Endothelial cell of umbilical vein (primary cell): ENCODE results near the gene CXXC4. TPM values are rescaled to one million over a fixed set of nuclear protein-coding genes. Genes with fewer than 3 reads are reported as not detected.

ENCODE experiments used
- BruUV-seq: library from RNA; stranded (reverse); fragments of 400-500 nt; replicated peaks from 2 replicates; lab custom pipeline; 2021; lab: Mats Ljungman, UMichigan
- CTCF ChIA-PET: fragments of 300-600, 350-600 bp; sonication (Branson Sonifier 250); formaldehyde crosslinking; loops from one replicate; lab custom pipeline; 2021; ENCODE audit warnings: antibody characterized with exemption, inconsistent platforms; lab: Charles Lee
- POLR2A ChIA-PET: fragments of 300-600, 350-600 bp; sonication (Branson Sonifier 250); formaldehyde crosslinking; loops from one replicate; lab custom pipeline; 2021; ENCODE audit warnings: antibody characterized with exemption, inconsistent platforms; lab: Charles Lee
- DNase-seq: peaks from one replicate; pipeline ENCODE4 v3.0.0-alpha.2; 2011; ENCODE audit warnings: low read depth, low spot score
- FAIRE-seq: peaks from 2 replicates; lab custom pipeline; 2011; peaks lifted over from hg19 to GRCh38; lab: Jason Lieb, UNC
- H2AFZ ChIP-seq: 2 replicates; pipeline ENCODE4 v1.6.0; 2012; ENCODE audit warnings: low read depth, low read length, control low read depth, inconsistent platforms
- H3K27ac ChIP-seq: 2 replicates; pipeline ENCODE4 v1.5.1; 2011; ENCODE audit warnings: low read depth, mild to moderate bottlenecking, control low read depth, low read length, moderate library complexity; ENCODE audit not compliant: insufficient read depth
- H3K27me3 ChIP-seq, 2 experiments: 2 replicates each; pipeline versions ENCODE4 v1.6.0 to v1.6.1; 2011; ENCODE audit warnings: low read length in 2 of 2, mixed read lengths in 1 of 2; ENCODE audit not compliant: control insufficient read depth in 2 of 2, insufficient read depth in 2 of 2
- H3K36me3 ChIP-seq, 2 experiments: 2 replicates in 1 of 2; 3 replicates in 1 of 2; pipeline ENCODE4 v1.5.1; 2011; ENCODE audit warnings: low read length in 2 of 2, mild to moderate bottlenecking in 1 of 2, moderate library complexity in 1 of 2; ENCODE audit not compliant: control insufficient read depth in 2 of 2, insufficient read depth in 2 of 2; ENCODE audit errors: extremely low read depth in 1 of 2
- H3K4me1 ChIP-seq: 3 replicates; pipeline ENCODE4 v1.5.1; 2011; ENCODE audit warnings: mild to moderate bottlenecking, low read length; ENCODE audit not compliant: control insufficient read depth, insufficient read depth; ENCODE audit errors: extremely low read depth
- H3K4me2 ChIP-seq: 2 replicates; pipeline ENCODE4 v1.6.1; 2011; ENCODE audit warnings: low read length, control low read depth, mixed read lengths; ENCODE audit not compliant: insufficient read depth
- H3K4me3 ChIP-seq, 3 experiments: fragments of 200-600 bp in 1 of 3; sonication (generic), shearing (Covaris generic) in 1 of 3; replicated peaks in 1 of 3; 2 replicates each; pipeline ENCODE4 v1.5.1; 2011 to 2016; ENCODE audit warnings: control low read depth in 3 of 3, low read length in 3 of 3, mild to moderate bottlenecking in 2 of 3, inconsistent platforms in 1 of 3, low read depth in 1 of 3, moderate library complexity in 1 of 3; ENCODE audit not compliant: insufficient read depth in 1 of 3
- H3K79me2 ChIP-seq: 2 replicates; pipeline ENCODE4 v1.6.0; 2012; ENCODE audit warnings: low read length, inconsistent platforms; ENCODE audit not compliant: control insufficient read depth, insufficient read depth
- H3K9ac ChIP-seq: replicated peaks from 2 replicates; pipeline ENCODE3; 2011; ENCODE audit warnings: low read length, control low read depth; ENCODE audit not compliant: insufficient read depth; ENCODE audit errors: extremely low read depth
- H3K9me1 ChIP-seq: replicated peaks from 3 replicates; pipeline ENCODE4 v1.6.0; 2011; ENCODE audit warnings: mild to moderate bottlenecking, low read length; ENCODE audit not compliant: control insufficient read depth, insufficient read depth; ENCODE audit errors: extremely low read depth
- H3K9me3 ChIP-seq: replicated peaks from 2 replicates; pipeline ENCODE4 v1.5.1; 2012; ENCODE audit warnings: low read length, inconsistent platforms; ENCODE audit not compliant: control insufficient read depth, insufficient read depth
- H4K20me1 ChIP-seq: replicated peaks from 2 replicates; pipeline ENCODE3; 2011; ENCODE audit warnings: mild to moderate bottlenecking, low read length; ENCODE audit not compliant: control insufficient read depth, insufficient read depth; ENCODE audit errors: extremely low read depth
- CTCF ChIP-seq, 2 donors: IDR thresholded peaks; 1 replicate in 1 of 2; 2 replicates in 1 of 2; pipeline ENCODE4 v1.5.1; 2011; ENCODE audit warnings: low read length in 2 of 2, mild to moderate bottlenecking in 2 of 2, moderate library complexity in 2 of 2, control low read depth in 1 of 2, inconsistent platforms in 1 of 2, low read depth in 1 of 2; ENCODE audit not compliant: insufficient read depth in 1 of 2; ENCODE audit errors: extremely low read depth in 1 of 2
- EZH2 ChIP-seq: IDR thresholded peaks from 2 replicates; pipeline ENCODE4 v1.6.1; 2012; ENCODE audit warnings: borderline replicate concordance, low read depth, mild to moderate bottlenecking, moderate library complexity, low read length, inconsistent platforms; ENCODE audit not compliant: severe bottlenecking
- FOS ChIP-seq: IDR thresholded peaks from 2 replicates; pipeline ENCODE4 v1.6.1; 2011; ENCODE audit warnings: mild to moderate bottlenecking, low read length, moderate library complexity, borderline replicate concordance; ENCODE audit not compliant: insufficient read depth
- GATA2 ChIP-seq: IDR thresholded peaks from 2 replicates; pipeline ENCODE4 v1.7.0; 2011; ENCODE audit warnings: low read depth, mild to moderate bottlenecking, moderate library complexity, mixed read lengths, low read length; ENCODE audit not compliant: insufficient read length, insufficient read depth
- JUN ChIP-seq: IDR thresholded peaks from 2 replicates; pipeline ENCODE4 v1.6.1; 2011; ENCODE audit warnings: borderline replicate concordance, low read depth; ENCODE audit not compliant: insufficient read length, insufficient read depth
- MAX ChIP-seq: IDR thresholded peaks from 2 replicates; pipeline ENCODE4 v1.6.1; 2011; ENCODE audit not compliant: insufficient read depth, insufficient read length
- MYC ChIP-seq: IDR thresholded peaks from one replicate; pipeline ENCODE4 v1.6.1; 2011; ENCODE audit warnings: mild to moderate bottlenecking, low read depth, low read length
- POLR2A ChIP-seq: IDR thresholded peaks from 2 replicates; pipeline ENCODE4 v1.6.1; 2012; ENCODE audit warnings: low read depth, mild to moderate bottlenecking, control low read depth, low read length
- POLR2AphosphoS5 ChIP-seq: IDR thresholded peaks from 2 replicates; pipeline ENCODE4 v1.6.1; 2012; ENCODE audit warnings: low read depth, mild to moderate bottlenecking, control low read depth, low read length, moderate library complexity; ENCODE audit not compliant: insufficient read depth
- dilution Hi-C: fragments of 300-500 bp; cut with MboI; formaldehyde crosslinking; loops from one replicate; pipeline ENCODE4 v1.15.0; 2019; ENCODE audit warnings: low sequenced_read_pairs; ENCODE audit not compliant: extremely low pct_ligation_motif_present
- intact Hi-C: fragments of 100-400 bp; cut with micrococcal nuclease; formaldehyde crosslinking; loops from one replicate; pipeline ENCODE4 v1.10.0; 2022
- polyA plus RNA-seq, 4 experiments: library from polyadenylated mRNA; depleted of rRNA in 3 of 4; stranded (reverse) in 3 of 4; unstranded in 1 of 4; fragments of >200 nt; gene quantifications; 2 replicates each; pipeline versions ENCODE4 v1.2.1 to v1.2.3, GENCODE V29; 2011 to 2012; ENCODE audit warnings: missing spikeins in 1 of 4
- total RNA-seq: library from RNA; stranded (reverse); gene quantifications from 2 replicates; pipeline ENCODE4 v1.2.3, GENCODE V29; 2021

CXXC4 gene
- total and polyA plus RNA-seq, 2 donors (not counting 3 experiments of a cell fraction or from before 2014, with no cell fraction given): not detected

GRCh38 chr4:104489731-104490095, 5.0 kb downstream of the CXXC4 start:
- peaks cover 7% of the 10 kb centered on the region for H3K4me1 ChIP-seq
- no TSS peak for BruUV-seq

More at GRCh38 chr4:104489731-104490095, 5.0 kb downstream of the CXXC4 start:
- POLR2A ChIA-PET: no interaction called here
- DNase-seq (no peak), FAIRE-seq (no peak)
- Histone ChIP-seq H3K27me3 (peaks cover 9 to 26% of the 10 kb centered on the region in 2 experiments), H3K9ac (no peak overlapping the region), H3K79me2 (no peaks in the 10 kb centered on the region), H3K36me3 (no peaks in the 10 kb centered on the region), H4K20me1 (no peaks in the 10 kb centered on the region), H3K4me3 (no peak overlapping the region), H3K4me2 (no peak overlapping the region), H2AFZ (no peak overlapping the region), H3K27ac (no peak overlapping the region), H3K9me1 (no peaks in the 10 kb centered on the region), H3K9me3 (no peaks in the 10 kb centered on the region)
- TF ChIP-seq CTCF (IDR thresholded peaks at IDR 0.05; ENCODE audit: extremely low read depth in 1 of 2, insufficient read depth in 1 of 2, low read depth in 1 of 2, low read length in 2 of 2) (no peak), POLR2AphosphoS5 (no peak), POLR2A (no peak), MYC (no peak), JUN (no peak), MAX (no peak), FOS (no peak), GATA2 (no peak), EZH2 (no peak)
- intact Hi-C loops (no loop called here), dilution Hi-C loops (no loop called here)
- CTCF ChIA-PET: no interaction called here
